Measurements from ENCODE around the gene MANBA.

Gene MANBA

DNA sequence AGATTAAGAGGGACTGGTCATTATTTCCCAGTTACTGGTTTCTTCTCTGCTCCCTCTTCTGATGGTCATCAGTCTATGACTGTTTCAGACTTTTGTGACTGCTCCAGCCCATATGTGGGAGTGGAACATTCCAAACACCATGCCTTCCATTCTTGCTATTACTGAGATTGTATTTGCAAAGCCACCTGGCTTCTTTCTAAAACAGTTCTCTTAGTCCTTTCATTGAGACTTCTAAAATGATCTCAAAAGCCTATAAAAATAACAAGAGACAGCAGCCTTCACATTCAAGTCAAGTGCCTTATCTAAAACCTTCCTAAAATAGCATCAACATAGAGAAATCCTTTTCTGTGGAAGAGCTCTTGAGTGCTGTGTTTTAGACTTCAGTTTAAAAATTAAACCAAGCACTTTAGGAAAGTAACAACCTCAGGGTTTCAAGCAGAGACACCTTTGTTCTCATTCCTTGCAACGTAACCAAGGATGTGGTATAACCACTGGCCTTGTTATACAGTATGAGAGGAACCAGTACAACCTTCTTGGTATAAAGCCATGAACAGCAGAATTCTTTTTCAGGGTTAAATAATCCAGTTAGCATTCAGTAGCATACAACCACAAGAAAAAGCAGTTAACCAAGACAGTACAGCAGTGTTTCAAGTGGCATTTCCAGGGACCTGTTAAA lies 162.5 kb downstream of the MANBA start:
- ChIA-PET CTCF (interaction anchor here (0.6 kb wide), 1 partner anchor 483 kb away, joined by 6 read pairs; no protein-coding TSS in a partner anchor), POLR2A (no interaction called here)
- no peak for TF ChIP-seq ZNF2 (tag by site-specific recombination; IDR thresholded peaks at IDR 0.05)
- TF ChIP-seq, protein P1, sequence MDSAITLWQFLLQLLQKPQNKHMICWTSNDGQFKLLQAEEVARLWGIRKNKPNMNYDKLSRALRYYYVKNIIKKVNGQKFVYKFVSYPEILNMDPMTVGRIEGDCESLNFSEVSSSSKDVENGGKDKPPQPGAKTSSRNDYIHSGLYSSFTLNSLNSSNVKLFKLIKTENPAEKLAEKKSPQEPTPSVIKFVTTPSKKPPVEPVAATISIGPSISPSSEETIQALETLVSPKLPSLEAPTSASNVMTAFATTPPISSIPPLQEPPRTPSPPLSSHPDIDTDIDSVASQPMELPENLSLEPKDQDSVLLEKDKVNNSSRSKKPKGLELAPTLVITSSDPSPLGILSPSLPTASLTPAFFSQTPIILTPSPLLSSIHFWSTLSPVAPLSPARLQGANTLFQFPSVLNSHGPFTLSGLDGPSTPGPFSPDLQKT (IDR thresholded peaks at IDR 0.05; ENCODE audit: borderline replicate concordance, low read depth, low read length): no peak
- H3K9me3 ChIP-seq (ENCODE audit: control insufficient read depth, insufficient read depth, low read depth, low read length): no peaks in the 10 kb centered on the region
- no peak overlapping the region for H3K27ac ChIP-seq (ENCODE audit: extremely low read depth, low read depth, low read length)
- no peaks in the 10 kb centered on the region for H3K4me1 ChIP-seq (ENCODE audit: control insufficient read depth, insufficient read depth, low read length)
- peaks cover 0 to 46% of the 10 kb centered on the region in 2 experiments; a peak in 1 of 3 replicates for H3K36me3 ChIP-seq (ENCODE audit: control insufficient read depth in 2 of 2, insufficient read depth in 1 of 2, low read length in 2 of 2)
- no peak overlapping the region for H3K4me3 ChIP-seq (ENCODE audit: low read depth, low read length)

DNA sequence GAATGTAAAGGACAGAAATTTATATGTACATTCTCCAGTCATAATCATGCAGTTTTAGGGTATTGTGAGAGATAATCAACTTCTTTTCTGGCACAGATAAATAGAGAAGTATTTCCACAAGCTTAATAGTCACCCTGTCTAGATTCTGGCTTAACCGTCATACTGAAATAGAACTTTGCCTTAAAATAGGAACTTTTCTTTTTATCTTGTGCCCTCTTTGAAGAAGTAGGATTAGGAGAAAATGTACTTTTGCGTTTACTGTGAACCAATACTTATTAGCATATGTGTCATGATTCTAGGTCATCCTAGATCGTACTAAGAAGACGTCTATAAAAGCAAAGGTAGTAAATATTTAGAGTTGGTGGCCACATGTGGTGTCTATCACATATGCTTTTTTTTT lies 164.2 kb downstream of the MANBA start:
- ChIA-PET CTCF (interaction anchor here (1.3 kb wide), 1 partner anchor 17 kb away, joined by 4 read pairs; no protein-coding TSS in a partner anchor), POLR2A (no interaction called here)
- no peak overlapping the region for H3K4me3 ChIP-seq (ENCODE audit: low read depth, low read length)
- H3K27ac ChIP-seq (ENCODE audit: extremely low read depth, low read depth, low read length): no peak overlapping the region
- peaks cover 0 to 42% of the 10 kb centered on the region in 2 experiments; a peak in 1 of 3 replicates for H3K36me3 ChIP-seq (ENCODE audit: control insufficient read depth in 2 of 2, insufficient read depth in 1 of 2, low read length in 2 of 2)
- no peaks in the 10 kb centered on the region for H3K9me3 ChIP-seq (ENCODE audit: control insufficient read depth, insufficient read depth, low read depth, low read length)
- TF ChIP-seq, protein P2, sequence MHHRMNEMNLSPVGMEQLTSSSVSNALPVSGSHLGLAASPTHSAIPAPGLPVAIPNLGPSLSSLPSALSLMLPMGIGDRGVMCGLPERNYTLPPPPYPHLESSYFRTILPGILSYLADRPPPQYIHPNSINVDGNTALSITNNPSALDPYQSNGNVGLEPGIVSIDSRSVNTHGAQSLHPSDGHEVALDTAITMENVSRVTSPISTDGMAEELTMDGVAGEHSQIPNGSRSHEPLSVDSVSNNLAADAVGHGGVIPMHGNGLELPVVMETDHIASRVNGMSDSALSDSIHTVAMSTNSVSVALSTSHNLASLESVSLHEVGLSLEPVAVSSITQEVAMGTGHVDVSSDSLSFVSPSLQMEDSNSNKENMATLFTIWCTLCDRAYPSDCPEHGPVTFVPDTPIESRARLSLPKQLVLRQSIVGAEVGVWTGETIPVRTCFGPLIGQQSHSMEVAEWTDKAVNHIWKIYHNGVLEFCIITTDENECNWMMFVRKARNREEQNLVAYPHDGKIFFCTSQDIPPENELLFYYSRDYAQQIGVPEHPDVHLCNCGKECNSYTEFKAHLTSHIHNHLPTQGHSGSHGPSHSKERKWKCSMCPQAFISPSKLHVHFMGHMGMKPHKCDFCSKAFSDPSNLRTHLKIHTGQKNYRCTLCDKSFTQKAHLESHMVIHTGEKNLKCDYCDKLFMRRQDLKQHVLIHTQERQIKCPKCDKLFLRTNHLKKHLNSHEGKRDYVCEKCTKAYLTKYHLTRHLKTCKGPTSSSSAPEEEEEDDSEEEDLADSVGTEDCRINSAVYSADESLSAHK (tag by site-specific recombination; IDR thresholded peaks at IDR 0.05): no peak
- TF ChIP-seq, protein P3, sequence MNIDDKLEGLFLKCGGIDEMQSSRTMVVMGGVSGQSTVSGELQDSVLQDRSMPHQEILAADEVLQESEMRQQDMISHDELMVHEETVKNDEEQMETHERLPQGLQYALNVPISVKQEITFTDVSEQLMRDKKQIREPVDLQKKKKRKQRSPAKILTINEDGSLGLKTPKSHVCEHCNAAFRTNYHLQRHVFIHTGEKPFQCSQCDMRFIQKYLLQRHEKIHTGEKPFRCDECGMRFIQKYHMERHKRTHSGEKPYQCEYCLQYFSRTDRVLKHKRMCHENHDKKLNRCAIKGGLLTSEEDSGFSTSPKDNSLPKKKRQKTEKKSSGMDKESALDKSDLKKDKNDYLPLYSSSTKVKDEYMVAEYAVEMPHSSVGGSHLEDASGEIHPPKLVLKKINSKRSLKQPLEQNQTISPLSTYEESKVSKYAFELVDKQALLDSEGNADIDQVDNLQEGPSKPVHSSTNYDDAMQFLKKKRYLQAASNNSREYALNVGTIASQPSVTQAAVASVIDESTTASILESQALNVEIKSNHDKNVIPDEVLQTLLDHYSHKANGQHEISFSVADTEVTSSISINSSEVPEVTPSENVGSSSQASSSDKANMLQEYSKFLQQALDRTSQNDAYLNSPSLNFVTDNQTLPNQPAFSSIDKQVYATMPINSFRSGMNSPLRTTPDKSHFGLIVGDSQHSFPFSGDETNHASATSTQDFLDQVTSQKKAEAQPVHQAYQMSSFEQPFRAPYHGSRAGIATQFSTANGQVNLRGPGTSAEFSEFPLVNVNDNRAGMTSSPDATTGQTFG (tag by site-specific recombination; IDR thresholded peaks at IDR 0.05; ENCODE audit: borderline replicate concordance): no peak
- TF ChIP-seq ZNF544 (tag by site-specific recombination; IDR thresholded peaks at IDR 0.05): no peak
- TF ChIP-seq, protein P4, sequence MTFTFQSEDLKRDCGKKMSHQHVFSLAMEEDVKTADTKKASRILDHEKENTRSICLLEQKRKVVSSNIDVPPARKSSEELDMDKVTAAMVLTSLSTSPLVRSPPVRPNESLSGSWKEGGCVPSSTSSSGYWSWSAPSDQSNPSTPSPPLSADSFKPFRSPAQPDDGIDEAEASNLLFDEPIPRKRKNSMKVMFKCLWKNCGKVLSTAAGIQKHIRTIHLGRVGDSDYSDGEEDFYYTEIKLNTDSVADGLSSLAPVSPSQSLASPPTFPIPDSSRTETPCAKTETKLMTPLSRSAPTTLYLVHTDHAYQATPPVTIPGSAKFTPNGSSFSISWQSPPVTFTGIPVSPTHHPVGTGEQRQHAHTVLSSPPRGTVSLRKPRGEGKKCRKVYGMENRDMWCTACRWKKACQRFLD (tag by site-specific recombination; IDR thresholded peaks at IDR 0.05): no peak
- no peaks in the 10 kb centered on the region for H3K4me1 ChIP-seq (ENCODE audit: control insufficient read depth, insufficient read depth, low read length)

DNA sequence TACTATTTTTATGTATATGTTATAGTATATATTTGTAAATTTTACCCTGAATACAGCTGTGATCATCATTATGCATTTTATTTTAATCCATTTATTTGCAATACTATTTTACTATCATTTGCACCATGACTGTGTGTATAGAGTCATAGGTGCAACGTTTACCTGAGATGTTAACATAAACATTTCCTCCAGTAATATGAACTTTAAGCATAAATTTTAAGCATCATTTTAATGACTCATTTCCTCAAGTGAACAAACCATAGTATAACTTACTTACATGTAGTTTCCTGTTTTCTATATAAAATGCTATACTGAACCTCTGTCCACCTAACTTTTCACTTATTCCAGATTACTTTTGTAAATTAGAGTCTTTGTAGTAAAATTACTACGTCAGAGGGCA lies 166.8 kb downstream of the MANBA start:
- Histone ChIP-seq H3K4me1 (ENCODE audit: control insufficient read depth, insufficient read depth, low read length) (no peaks in the 10 kb centered on the region), H3K36me3 (ENCODE audit: control insufficient read depth in 2 of 2, insufficient read depth in 1 of 2, low read length in 2 of 2) (peaks cover 0 to 35% of the 10 kb centered on the region in 2 experiments; a peak in 1 of 3 replicates), H3K4me3 (ENCODE audit: low read depth, low read length) (no peak overlapping the region), H3K9me3 (ENCODE audit: control insufficient read depth, insufficient read depth, low read depth, low read length) (no peaks in the 10 kb centered on the region), H3K27ac (ENCODE audit: extremely low read depth, low read depth, low read length) (no peak overlapping the region)
- CTCF ChIA-PET: no interaction called here
- POLR2A ChIA-PET: interaction anchor here (0.6 kb wide), 1 partner anchor 9 kb away, joined by 4 read pairs; no protein-coding TSS in a partner anchor
- TF ChIP-seq GLI4 (tag by site-specific recombination; IDR thresholded peaks at IDR 0.05) (no peak), MZF1 (tag by site-specific recombination; IDR thresholded peaks at IDR 0.05; ENCODE audit: borderline replicate concordance) (no peak), ZNF24 (tag by site-specific recombination; IDR thresholded peaks at IDR 0.05) (no peak), ZNF549 (tag by site-specific recombination; IDR thresholded peaks at IDR 0.05) (no peak), ZNF140 (tag by site-specific recombination; IDR thresholded peaks at IDR 0.05) (no peak)
- TF ChIP-seq, protein P5, sequence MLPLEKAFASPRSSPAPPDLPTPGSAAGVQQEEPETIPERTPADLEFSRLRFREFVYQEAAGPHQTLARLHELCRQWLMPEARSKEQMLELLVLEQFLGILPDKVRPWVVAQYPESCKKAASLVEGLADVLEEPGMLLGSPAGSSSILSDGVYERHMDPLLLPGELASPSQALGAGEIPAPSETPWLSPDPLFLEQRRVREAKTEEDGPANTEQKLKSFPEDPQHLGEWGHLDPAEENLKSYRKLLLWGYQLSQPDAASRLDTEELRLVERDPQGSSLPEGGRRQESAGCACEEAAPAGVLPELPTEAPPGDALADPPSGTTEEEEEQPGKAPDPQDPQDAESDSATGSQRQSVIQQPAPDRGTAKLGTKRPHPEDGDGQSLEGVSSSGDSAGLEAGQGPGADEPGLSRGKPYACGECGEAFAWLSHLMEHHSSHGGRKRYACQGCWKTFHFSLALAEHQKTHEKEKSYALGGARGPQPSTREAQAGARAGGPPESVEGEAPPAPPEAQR (tag by site-specific recombination; IDR thresholded peaks at IDR 0.05): no peak
- TF ChIP-seq, protein P6, sequence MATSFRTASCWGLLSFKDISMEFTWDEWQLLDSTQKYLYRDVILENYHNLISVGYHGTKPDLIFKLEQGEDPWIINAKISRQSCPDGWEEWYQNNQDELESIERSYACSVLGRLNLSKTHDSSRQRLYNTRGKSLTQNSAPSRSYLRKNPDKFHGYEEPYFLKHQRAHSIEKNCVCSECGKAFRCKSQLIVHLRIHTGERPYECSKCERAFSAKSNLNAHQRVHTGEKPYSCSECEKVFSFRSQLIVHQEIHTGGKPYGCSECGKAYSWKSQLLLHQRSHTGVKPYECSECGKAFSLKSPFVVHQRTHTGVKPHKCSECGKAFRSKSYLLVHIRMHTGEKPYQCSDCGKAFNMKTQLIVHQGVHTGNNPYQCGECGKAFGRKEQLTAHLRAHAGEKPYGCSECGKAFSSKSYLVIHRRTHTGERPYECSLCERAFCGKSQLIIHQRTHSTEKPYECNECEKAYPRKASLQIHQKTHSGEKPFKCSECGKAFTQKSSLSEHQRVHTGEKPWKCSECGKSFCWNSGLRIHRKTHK (tag by site-specific recombination; IDR thresholded peaks at IDR 0.05): no peak
- TF ChIP-seq, protein P7, sequence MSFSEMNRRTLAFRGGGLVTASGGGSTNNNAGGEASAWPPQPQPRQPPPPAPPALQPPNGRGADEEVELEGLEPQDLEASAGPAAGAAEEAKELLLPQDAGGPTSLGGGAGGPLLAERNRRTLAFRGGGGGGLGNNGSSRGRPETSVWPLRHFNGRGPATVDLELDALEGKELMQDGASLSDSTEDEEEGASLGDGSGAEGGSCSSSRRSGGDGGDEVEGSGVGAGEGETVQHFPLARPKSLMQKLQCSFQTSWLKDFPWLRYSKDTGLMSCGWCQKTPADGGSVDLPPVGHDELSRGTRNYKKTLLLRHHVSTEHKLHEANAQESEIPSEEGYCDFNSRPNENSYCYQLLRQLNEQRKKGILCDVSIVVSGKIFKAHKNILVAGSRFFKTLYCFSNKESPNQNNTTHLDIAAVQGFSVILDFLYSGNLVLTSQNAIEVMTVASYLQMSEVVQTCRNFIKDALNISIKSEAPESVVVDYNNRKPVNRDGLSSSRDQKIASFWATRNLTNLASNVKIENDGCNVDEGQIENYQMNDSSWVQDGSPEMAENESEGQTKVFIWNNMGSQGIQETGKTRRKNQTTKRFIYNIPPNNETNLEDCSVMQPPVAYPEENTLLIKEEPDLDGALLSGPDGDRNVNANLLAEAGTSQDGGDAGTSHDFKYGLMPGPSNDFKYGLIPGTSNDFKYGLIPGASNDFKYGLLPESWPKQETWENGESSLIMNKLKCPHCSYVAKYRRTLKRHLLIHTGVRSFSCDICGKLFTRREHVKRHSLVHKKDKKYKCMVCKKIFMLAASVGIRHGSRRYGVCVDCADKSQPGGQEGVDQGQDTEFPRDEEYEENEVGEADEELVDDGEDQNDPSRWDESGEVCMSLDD (tag by site-specific recombination; IDR thresholded peaks at IDR 0.05): no peak
